NCI-H187 (cell line): ENCODE results near the gene DEFB124.
A peak's percentile ranks its signal among the peaks of the same experiment; 100 is the strongest.
"Not testable (repeated sequence)": the region's sequence is repeated elsewhere in the genome, so short reads cannot be mapped to it uniquely, and the experiment has no call there.

ENCODE experiments used
- DNase-seq, 2 experiments: peaks; one replicate each; lab custom pipeline; 2025; lab: John Stamatoyannopoulos, UW

DEFB124 gene

GRCh38 chr20:31474758-31475427 is at the start of gene DEFB124, which contains the start of gene REM1:
Gene DEFB124 (minus strand): TSS chr20:31475127. CDS start chr20:31473013, 2,114 bp downstream.
Gene REM1 (plus strand): TSS chr20:31475288. CDS start chr20:31476446, 1,158 bp downstream.
- DNase-seq, result no peak

GRCh38 chr20:31523361-31524283 is 48.7 kb upstream of the DEFB124 start:
- no peak for DNase-seq

- no peak for DNase-seq
These were observed 47.8 kb upstream of the DEFB124 start for GRCh38 chr20:31522731-31523130.

- DNase-seq, result not testable (repeated sequence)
These were observed 46.3 kb upstream of the DEFB124 start for GRCh38 chr20:31521267-31521666.

GRCh38 chr20:31517373-31517772 is 42.4 kb upstream of the DEFB124 start:
- no peak for DNase-seq

- DNase-seq, result no peak
These were observed 41.7 kb upstream of the DEFB124 start for GRCh38 chr20:31516651-31517050.

GRCh38 chr20:31516166-31516565 is 41.2 kb upstream of the DEFB124 start:
- DNase-seq, result no peak

- DNase-seq, result no peak
These were observed 40.8 kb upstream of the DEFB124 start for GRCh38 chr20:31515775-31516107.

GRCh38 chr20:31515072-31515774 is 40.3 kb upstream of the DEFB124 start:
- no peak for DNase-seq

GRCh38 chr20:31514154-31515071 is 39.5 kb upstream of the DEFB124 start, which contains the start of gene HM13:
Gene HM13 (plus strand): TSS chr20:31514442. CDS start chr20:31514552, 110 bp downstream.
- DNase-seq, result peak; percentile 69 to 82

GRCh38 chr20:31508517-31509244 is 33.8 kb upstream of the DEFB124 start:
- DNase-seq, result no peak

- DNase-seq, result no peak
These were observed 31.0 kb upstream of the DEFB124 start for GRCh38 chr20:31505903-31506302.

- peak in 1 of 2 experiments; percentile 67 for DNase-seq
These were observed 28.2 kb upstream of the DEFB124 start for GRCh38 chr20:31502884-31503673.

- no peak for DNase-seq
These were observed 25.6 kb upstream of the DEFB124 start for GRCh38 chr20:31500527-31500926.

GRCh38 chr20:31497838-31498540 is 23.1 kb upstream of the DEFB124 start:
- no peak for DNase-seq

- no peak for DNase-seq
These were observed 21.9 kb upstream of the DEFB124 start for GRCh38 chr20:31496761-31497295.

- no peak for DNase-seq
These were observed 19.2 kb upstream of the DEFB124 start for GRCh38 chr20:31494131-31494530.

GRCh38 chr20:31490752-31491151 is 15.8 kb upstream of the DEFB124 start:
- DNase-seq, result no peak

- no peak for DNase-seq
These were observed 14.2 kb upstream of the DEFB124 start for GRCh38 chr20:31489152-31489551.
